ENCODE results near the gene ZNF836. TPM values are rescaled to one million over a fixed set of nuclear protein-coding genes. Genes with fewer than 3 reads are reported as not detected.
"Not testable (repeated sequence)": the region's sequence is repeated elsewhere in the genome, so short reads cannot be mapped to it uniquely, and the experiment has no call there.

The ZNF836 gene
- 5.5 and 10.2 TPM in 2 replicates for total RNA-seq

DNA sequence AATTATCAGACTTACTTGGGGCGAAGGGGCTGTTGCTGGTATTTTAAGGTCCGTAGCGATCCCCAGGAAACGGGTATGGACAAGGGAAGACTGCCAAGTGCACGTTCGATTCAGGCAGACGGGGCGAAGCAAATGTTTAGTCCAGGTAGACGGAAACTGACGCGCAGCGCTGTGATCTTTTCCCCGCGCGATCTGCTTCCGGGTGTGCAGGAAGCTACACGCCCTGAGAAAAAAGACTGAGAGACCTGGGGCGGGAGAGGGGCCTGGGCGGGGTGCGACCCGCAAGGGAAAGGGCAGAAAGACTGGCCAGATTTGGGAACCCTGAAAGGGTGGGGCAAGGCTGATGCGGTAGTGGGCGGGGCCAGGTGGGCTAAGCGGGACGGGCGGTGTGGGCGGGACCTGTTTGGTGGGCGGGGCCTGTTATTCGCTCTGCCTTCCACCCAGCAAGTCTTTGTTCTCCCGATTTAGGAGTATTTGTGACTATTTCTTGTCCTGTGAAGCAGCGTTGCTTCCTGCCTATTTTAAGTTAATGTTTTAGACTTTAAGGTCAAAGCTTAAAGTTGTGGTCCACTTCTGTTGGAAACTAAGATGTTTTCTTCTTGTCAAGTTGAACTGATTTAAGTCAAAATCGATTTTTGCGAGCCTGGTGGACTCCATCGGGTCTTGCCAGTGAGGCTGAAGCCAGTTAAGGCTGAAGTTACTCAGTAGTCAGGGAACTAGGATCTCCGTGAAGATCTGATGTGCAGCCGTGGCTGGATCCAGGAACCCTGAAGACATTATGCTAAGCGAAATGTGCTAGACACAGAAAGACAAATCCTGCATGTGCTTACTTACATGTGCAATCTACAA is at the start of gene ZNF836:
ZNF836 (minus strand) TSS at position 301 of the 849 bp plus-strand sequence. CDS start 3,549 bp downstream, outside the sequence.
- no peak for DNase-seq (ENCODE audit: extremely low read depth, low read depth, low spot score)

DNA sequence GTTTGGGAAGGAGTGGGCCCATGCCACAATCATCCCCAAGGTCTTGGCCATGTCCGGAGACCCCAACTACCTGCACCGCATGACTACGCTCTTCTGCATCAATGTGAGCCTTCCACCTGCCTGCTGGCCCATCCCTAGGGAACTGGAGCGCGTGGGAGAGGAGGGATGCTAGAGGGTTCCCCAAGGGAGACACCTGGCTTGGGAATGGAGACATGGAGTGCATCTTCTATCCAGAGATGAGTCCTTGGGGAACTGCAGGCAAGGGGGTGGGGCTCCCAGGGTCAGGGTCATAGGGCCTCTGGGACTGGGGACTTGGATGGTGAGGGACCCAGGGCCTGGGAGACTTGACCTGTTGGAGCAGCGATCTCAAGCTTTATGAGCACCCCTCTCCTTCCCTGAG is 49.6 kb upstream of the ZNF836 start:
- no peak for DNase-seq (ENCODE audit: extremely low read depth, low read depth, low spot score)

DNA sequence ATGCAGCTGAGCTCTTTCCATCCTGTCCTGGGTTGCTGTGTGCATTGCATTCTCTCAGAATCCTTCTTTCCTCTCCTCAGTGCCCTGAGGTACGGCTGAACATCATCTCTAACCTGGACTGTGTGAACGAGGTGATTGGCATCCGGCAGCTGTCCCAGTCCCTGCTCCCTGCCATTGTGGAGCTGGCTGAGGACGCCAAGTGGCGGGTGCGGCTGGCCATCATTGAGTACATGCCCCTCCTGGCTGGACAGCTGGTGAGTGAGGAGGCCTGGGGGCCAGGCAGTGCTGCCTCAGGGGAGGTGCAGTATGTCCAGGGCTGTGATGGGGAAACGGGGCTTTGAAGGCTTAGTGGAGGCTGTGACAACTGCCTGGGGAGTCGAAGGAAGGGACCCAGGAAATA is 48.2 kb upstream of the ZNF836 start:
- no peak for DNase-seq (ENCODE audit: extremely low read depth, low read depth, low spot score)

DNA sequence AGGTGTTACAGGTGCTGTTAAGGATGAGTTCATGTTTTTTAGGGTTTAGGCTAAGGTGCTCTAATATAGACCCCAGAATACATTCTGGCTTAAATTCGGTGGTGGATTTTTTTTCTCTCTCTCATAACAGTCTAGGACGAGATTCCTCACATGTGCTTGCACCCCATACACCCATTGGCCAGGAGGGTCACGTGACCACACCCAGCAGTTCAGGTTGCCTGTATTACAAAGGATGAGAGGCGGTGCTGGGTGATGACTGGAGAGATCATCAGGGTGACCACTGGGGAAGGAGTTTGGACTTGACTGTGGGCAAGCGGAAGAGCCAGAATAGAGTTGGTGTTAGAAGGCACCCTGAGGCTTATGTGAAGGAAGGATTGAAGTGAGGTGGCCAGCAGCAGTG is 46.2 kb upstream of the ZNF836 start:
- DNase-seq (ENCODE audit: extremely low read depth, low read depth, low spot score) = no peak

DNA sequence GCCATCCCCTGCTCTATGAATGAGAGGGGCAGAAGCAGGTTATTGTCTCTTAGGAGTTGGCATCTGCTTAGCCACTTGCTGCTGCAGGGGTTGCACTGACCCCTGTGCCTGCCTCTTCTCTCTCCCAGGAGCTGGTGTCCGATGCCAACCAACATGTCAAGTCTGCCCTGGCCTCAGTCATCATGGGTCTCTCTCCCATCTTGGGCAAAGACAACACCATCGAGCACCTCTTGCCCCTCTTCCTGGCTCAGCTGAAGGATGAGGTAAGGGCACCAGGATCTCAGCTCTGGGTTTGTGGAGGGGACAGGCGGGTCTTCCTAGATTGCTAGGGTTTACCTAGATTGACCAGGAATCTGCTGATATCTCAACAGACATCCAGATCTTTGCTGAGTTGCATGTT is 45.0 kb upstream of the ZNF836 start:
- DNase-seq (ENCODE audit: extremely low read depth, low read depth, low spot score) = no peak

DNA sequence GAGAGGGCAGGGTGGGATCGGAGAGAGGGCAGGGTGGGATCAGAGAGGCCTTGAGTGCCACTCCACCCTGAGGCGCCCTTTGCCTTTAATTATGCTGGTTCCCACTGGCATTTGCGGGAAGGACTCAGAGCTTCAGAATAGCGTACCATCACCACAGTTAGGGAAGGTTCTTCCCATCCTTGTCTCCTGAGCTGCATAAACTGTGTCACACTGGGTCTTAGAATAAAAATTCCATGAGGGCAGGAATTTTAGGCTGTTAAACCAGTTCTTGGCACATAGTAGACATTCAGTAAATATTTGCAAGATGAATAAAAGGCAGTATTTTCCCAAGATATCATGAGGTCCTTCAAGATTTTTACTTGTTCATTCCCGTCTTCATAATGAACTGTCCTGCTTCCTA is 42.8 kb upstream of the ZNF836 start:
- no peak for DNase-seq (ENCODE audit: extremely low read depth, low read depth, low spot score)

DNA sequence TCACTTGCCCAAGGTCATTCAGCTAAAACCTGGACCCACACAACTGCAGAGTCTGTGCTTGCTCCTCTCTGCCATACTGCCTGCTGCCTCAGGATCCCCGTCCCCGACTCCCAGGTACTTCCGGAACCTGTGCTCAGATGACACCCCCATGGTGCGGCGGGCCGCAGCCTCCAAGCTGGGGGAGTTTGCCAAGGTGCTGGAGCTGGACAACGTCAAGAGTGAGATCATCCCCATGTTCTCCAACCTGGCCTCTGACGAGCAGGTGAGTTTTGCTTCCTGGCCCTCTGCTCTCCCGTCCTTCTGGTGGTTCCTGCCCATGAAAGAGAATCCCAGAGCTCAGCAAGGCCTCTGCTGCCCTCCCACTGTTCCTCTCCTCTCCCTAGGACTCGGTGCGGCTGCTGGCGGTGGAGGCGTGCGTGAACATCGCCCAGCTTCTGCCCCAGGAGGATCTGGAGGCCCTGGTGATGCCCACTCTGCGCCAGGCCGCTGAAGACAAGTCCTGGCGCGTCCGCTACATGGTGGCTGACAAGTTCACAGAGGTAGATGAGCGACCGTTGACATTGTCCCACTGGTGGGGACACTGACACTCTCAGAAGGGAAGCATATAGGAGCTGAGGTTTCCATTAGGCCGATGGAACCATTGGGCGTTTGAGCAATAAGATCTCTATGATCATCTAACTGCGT is 41.3 kb upstream of the ZNF836 start:
- no peak for DNase-seq (ENCODE audit: extremely low read depth, low read depth, low spot score)

DNA sequence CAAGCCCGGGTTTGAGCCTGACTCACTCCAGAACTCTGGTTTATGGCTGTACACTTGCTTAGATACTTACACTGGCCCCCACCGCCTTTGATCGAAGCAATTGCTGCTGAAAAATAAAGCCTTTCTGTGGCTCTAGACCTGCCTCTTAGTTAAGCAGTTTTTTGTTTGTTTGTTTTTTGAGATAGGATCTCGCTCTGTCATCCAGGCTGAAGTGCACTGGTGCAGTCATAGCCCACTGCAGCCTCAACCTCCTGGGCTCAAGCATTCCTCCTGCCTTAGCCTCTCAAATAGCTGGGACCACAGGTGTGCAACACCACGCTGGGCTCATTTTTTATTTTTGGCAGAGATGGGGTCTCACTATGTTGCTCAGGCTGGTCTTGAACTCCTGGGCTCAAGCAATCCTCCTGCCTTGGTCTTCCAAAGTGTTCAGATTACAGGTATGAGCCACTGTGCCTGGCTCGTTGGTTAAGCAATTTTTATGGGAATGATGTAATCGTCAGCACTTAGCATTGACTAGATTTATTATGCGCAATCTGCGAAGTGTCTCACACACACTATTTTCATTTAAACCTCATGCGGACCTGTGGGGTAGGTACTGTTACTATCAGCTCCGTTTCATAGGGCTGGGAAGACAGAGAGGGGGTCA is 40.6 kb upstream of the ZNF836 start:
- DNase-seq (ENCODE audit: extremely low read depth, low read depth, low spot score) = no peak

DNA sequence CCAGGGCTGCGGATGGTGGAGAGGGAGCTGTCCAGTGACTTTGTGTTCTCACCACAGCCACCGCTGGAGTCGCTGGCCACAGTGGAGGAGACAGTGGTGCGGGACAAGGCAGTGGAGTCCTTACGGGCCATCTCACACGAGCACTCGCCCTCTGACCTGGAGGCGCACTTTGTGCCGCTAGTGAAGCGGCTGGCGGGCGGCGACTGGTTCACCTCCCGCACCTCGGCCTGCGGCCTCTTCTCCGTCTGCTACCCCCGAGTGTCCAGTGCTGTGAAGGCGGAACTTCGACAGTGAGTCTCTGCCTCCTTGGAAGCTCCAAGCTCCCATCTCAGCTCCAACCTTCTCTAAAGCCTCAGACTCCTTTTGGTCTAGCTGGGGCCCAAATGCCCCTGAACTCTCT is 39.8 kb upstream of the ZNF836 start:
- DNase-seq (ENCODE audit: extremely low read depth, low read depth, low spot score) = no peak

DNA sequence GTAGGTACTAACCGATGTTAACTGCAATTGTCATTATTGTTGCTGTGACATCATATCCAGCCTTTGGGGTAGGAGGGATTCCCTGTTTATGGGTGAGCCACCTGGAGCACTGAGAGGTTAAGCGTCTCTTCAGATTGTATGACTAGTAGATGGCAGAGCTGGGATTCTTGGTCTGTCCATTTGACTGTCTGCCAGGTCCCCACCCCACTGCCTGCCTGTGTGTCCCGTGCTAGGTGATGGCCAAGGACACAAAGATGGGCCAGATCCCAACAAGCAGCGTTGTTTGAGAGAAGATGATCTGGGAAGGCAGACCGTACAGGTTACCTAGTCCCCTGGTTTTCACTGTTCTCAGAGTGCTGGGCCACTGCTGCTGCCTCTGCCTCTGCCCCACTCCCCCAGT is 35.1 kb upstream of the ZNF836 start:
- no peak for DNase-seq (ENCODE audit: extremely low read depth, low read depth, low spot score)

DNA sequence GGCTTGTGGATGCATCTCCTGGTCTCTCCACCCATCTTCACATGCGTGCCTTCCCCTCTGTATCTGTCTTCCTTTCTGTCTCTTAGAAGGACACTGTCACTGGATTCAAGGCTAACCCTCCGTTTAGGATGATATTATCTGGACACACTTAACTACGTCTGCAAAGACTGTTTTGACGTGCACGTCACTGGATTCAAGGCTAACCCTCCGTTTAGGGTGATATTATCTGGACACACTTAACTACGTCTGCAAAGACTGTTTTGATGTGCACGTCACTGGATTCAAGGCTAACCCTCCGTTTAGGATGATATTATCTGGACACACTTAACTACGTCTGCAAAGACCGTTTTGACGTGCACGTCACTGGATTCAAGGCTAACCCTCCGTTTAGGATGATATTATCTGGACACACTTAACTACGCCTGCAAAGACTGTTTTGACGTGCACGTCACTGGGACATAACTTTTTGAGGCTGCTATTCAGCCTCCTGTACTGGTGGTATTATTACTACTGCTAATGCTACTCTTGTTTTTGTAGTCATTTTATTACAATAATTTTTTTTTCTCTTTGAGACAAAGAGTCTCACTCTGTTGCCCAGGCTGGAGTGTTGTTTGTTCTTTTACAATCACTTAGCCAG is 29.5 kb upstream of the ZNF836 start:
- not testable (repeated sequence) for DNase-seq (ENCODE audit: extremely low read depth, low read depth, low spot score)

DNA sequence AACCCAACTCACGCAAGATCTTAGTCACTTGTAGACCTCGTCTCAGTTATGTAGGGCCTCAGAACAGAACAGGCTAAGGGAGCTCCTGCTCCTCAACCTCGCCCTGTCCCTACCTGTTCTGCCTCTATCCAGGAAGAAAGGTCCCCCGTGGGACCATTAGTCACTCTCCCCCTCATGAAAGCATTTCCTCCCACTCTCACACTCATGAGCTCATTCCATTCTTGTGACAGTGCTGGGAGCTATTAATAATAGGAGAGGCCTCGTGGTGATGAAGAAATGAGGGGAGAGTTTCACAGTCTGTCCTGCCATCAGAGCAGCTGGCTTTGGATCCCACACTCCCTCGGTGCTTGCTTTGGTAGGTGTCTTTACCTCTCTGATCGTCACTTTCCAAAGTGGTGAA is 28.6 kb upstream of the ZNF836 start:
- DNase-seq (ENCODE audit: extremely low read depth, low read depth, low spot score) = no peak

DNA sequence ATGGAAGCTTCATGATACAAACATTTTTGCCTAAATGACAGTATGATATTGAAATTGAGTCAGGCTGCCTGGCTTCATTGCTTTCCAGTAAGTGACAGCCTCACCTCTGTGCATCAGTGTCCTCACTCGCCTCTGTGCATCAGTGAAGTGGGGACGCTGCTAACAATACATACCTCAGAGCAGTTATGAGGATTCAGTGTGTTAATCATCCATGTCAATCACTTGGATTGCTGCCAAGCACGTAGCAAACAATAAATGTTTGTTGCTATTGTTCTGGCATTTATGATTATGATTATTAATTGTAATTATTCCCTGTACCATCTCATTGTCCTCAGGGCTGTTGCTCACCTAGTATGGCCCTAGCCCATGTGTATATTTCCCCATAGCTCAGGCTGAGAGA is 27.3 kb upstream of the ZNF836 start:
- DNase-seq (ENCODE audit: extremely low read depth, low read depth, low spot score) = no peak

DNA sequence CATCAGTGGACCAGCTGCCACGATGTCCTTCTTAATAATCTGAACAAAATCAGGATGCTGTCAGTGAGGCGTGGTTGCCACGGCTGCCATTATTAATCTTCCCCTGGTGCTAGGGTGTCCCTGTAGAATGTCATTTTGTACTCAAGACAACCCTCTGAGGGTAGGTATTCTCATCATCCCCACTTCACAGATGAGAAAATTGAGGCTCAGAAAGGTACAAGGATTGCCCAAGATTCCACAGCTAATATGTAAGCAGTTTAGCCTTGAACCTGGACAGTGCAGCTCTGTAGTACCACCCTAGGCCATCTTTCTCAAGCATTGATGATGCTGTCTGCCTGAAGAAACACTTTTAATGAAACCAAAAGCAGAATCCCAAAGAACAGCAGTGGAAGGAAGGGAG is 26.5 kb upstream of the ZNF836 start:
- no peak for DNase-seq (ENCODE audit: extremely low read depth, low read depth, low spot score)

DNA sequence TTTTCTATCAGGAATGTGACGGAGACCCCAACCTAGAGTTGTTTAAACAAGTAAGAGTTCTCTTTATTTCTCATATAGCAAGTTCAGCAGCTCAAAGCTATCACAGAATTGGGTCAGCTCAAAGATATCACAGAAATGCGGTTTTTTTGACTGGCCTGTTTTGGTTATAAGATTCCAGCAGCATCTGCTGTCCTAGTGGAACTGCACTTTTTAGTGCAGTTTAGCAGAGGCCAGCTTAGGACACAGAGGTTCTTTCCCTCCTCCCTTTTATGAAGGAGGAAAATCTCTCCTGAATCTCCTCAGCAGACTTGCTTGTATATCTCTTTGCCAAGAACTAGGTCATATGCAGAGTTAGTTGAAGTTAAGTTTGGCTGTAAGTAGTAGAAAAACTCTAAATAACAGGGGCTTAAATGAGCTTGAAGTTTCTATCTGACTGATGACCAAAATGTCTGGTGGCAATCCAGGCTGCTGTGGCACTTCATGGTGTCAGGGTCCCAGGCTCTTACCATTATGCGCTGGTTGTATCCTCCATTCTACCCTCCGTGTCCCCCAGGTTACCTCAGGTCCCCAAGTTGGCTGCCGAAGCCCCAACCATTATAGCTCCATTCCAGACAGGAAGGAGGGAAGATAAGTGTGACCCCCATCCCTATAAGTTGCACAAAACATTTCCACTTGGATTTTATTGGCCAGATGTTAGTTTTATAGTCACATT is 25.0 kb upstream of the ZNF836 start:
- no peak for DNase-seq (ENCODE audit: extremely low read depth, low read depth, low spot score)

DNA sequence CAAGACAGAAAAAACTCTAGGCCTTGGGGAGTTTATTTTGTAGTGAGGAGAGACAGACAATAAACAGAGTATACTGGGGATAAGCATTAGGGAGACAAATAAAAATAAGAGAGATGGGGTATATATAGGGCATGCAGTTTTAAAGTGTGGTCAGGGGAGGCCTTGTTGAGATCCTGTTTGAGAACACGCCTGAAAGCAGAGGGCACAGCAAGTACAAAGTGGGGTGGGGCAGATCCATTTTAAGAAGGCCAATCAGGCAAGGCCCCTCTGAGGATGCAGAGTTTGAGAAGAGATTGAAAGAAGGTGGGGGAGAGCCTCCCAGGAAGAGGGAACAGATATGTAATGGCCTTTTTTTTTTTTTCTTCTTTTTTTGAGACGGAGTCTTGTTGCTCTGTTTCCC is 20.5 kb upstream of the ZNF836 start:
- DNase-seq (ENCODE audit: extremely low read depth, low read depth, low spot score) = no peak

DNA sequence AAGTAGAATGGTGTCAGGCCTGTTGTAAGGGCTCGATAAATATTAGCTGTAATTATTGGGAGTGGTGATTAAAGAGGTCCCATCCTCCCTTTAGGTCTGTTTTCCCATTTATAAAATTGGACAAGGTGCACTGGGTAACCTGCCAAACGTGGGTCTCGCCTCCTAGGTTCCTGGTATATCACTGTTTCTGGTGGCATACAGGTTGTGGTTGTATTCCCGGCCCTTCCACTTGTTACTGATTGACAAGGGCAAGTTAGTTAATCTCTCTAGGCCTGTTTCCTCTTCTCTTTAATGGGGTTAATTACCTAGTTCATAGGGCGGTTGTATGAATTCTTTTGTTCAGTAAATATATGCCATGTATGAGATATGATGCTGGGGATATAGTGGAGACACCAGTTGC is 20.0 kb upstream of the ZNF836 start:
- DNase-seq (ENCODE audit: extremely low read depth, low read depth, low spot score) = no peak

DNA sequence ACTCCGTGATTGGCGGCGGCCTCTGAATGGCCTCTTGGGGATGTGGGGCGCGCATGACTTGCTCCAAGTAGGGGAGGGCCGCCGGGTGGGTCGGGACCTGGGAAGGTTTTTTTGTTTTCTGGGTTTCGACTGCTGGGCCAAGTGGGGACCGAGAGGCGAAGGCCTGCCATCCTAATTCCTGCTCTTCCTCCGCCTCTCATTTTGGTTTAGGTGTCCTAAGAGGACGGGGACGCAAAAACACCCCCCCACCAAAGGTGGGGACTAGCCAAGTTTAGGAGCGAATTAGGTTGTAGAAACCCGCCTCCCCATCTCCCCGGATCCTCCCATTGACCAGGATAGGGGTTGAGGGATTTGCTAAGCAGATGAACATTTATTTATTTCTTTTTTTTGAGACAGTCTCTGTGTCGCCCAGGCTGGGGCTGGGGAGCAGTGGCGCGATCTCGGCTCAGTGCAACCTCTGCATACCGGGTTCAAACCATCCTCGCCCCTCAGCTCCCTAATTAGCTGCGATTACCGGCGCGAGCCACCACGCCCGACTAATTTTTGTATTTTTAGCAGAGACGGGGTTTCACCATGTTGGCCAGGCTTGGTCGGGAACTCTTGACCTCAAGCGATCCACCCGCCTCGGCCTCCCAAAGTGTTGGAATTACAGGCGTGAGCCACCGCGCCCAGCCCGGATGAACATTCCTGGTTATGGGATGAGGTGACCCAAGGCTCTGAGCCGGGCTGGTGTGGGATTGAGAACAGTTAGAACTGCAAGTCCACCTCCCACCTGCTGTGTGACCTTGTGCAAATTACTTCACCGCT is 19.3 kb upstream of the ZNF836 start:
- DNase-seq (ENCODE audit: extremely low read depth, low read depth, low spot score) = no peak

DNA sequence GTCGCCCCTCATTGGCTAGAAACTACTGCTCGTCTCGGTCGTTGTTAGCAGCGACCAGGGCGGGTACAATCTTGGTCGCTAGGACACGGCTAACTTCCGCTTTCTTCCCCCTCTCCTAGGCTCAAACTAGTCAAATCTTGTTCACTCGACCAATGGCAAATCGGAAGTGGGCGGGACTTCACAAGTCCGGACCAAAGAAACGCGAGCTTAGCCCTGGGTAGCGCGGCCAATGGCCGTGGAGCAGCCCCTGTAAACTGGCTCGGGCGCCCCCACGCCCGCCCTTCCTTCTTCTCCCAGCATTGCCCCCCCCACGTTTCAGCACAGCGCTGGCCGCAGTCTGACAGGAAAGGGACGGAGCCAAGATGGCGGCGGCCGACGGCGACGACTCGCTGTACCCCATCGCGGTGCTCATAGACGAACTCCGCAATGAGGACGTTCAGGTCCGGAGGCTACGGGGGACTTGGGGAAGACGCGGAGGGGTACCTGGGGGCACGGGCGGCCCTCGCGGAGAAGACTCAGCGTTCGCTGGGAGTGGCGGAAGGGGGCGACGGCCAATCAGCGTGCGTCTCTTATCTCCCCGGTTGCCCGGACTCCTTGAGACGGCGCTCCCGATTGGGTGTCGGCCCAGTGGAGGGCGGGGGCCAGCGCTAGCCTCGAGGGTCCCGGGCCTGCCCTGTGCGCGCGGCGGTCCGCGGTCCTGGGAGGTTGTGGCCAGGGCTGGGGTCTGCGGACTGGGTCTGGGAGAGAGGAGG is 18.5 kb upstream of the ZNF836 start, which contains the start of gene PPP2R1A:
PPP2R1A (plus strand) TSS at position 318 of the 752 bp plus-strand sequence; CDS start at position 363, 45 bp downstream.
- peak; percentile 100 for DNase-seq (ENCODE audit: extremely low read depth, low read depth, low spot score)
